Type B pancreatic cell (in vitro differentiated cells): Measurements from ENCODE around the gene PBX4. TPM values are rescaled to one million over a fixed set of nuclear protein-coding genes. Genes with fewer than 3 reads are reported as not detected.

Experiments
- DNase-seq: peaks from one replicate; pipeline ENCODE4 v3.0.0; 2021; ENCODE audit warnings: mixed read lengths; ENCODE audit not compliant: unreplicated experiment; ENCODE audit errors: extremely low spot score
- H3K27ac Mint-ChIP-seq: 2 replicates; pipeline ENCODE4 v1.8.0; 2021; ENCODE audit warnings: mild to moderate bottlenecking, mixed read lengths
- H3K27me3 Mint-ChIP-seq: 2 replicates; pipeline ENCODE4 v1.8.0; 2021; ENCODE audit warnings: mixed read lengths
- H3K36me3 Mint-ChIP-seq: 2 replicates; pipeline ENCODE4 v1.8.0; 2021; ENCODE audit warnings: mixed read lengths
- H3K4me1 Mint-ChIP-seq: one replicate; pipeline ENCODE4 v1.8.0; 2021; ENCODE audit warnings: mixed read lengths; ENCODE audit not compliant: unreplicated experiment
- H3K4me3 Mint-ChIP-seq: 2 replicates; pipeline ENCODE4 v1.8.0; 2021; ENCODE audit warnings: mild to moderate bottlenecking, mixed read lengths
- H3K9me3 Mint-ChIP-seq: 2 replicates; pipeline ENCODE4 v1.8.0; 2021; ENCODE audit warnings: mixed read lengths
- total RNA-seq: library from RNA; stranded (reverse); gene quantifications from 2 replicates; pipeline ENCODE4 v1.2.1, GENCODE V29; 2021; ENCODE audit warnings: low replicate concordance
- TF ChIP-seq, protein P1 (sequence below): fragments of 200-600 bp; sonication (generic); conservative IDR thresholded peaks from 2 replicates; pipeline ENCODE4 v1.5.0; 2021; ENCODE audit warnings: antibody characterized with exemption, mild to moderate bottlenecking

PBX4 gene
- total RNA-seq, 1 donor from 2014 or later = 10.9 TPM

GRCh38 chr19:19529783-19530422 is 88.6 kb downstream of the PBX4 start:
- no peak overlapping the region for H3K4me3 Mint-ChIP-seq
- H3K36me3 Mint-ChIP-seq = no peaks in the 10 kb centered on the region
- H3K9me3 Mint-ChIP-seq = no peaks in the 10 kb centered on the region
- H3K4me1 Mint-ChIP-seq = peaks cover 17% of the 10 kb centered on the region
- TF ChIP-seq, protein P1, sequence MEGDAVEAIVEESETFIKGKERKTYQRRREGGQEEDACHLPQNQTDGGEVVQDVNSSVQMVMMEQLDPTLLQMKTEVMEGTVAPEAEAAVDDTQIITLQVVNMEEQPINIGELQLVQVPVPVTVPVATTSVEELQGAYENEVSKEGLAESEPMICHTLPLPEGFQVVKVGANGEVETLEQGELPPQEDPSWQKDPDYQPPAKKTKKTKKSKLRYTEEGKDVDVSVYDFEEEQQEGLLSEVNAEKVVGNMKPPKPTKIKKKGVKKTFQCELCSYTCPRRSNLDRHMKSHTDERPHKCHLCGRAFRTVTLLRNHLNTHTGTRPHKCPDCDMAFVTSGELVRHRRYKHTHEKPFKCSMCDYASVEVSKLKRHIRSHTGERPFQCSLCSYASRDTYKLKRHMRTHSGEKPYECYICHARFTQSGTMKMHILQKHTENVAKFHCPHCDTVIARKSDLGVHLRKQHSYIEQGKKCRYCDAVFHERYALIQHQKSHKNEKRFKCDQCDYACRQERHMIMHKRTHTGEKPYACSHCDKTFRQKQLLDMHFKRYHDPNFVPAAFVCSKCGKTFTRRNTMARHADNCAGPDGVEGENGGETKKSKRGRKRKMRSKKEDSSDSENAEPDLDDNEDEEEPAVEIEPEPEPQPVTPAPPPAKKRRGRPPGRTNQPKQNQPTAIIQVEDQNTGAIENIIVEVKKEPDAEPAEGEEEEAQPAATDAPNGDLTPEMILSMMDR = no peak
- no peak for DNase-seq
- H3K27me3 Mint-ChIP-seq = no peaks in the 10 kb centered on the region
- H3K27ac Mint-ChIP-seq = no peak overlapping the region

DNA sequence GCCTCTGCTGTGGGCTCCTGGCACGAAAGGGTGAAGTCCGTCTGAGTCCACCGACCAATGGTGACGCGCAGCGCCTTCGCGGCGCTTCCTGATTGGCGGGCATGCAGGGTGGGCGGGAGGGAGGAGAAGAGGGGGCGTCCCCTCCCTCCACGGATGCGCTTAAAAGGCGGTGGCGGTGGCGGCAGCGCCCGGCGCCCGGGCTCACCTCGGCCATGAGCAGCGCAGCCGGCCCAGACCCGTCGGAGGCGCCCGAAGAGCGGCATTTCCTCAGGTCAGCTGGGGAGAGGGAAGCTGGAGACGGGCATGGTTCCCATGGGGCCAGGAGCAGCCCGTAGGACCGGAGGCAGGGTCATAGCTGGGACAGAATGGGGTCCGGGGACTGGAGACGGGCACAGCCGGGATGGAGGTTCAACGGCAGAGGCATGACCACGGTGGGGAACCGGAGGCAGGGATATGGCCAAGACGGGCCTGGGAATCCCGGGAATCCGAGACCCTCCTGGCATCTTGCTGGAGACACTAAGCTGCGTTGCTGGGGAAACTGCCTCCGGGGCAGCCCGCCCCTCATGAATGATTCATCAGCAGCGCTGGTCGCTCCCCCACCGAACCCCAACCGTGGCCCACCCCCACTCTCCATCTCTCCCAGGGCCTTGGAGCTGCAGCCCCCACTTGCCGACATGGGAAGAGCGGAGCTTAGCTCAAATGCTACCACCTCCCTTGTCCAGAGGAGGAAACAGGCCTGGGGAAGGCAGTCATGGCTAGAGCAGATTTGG is 89.6 kb downstream of the PBX4 start, which contains the start of gene YJEFN3:
YJEFN3 (plus strand) TSS at position 191 of the 770 bp plus-strand sequence; CDS start at position 213, 22 bp downstream.
- H3K4me1 Mint-ChIP-seq = peaks cover 14% of the 10 kb centered on the region
- no peaks in the 10 kb centered on the region for H3K27me3 Mint-ChIP-seq
- no peaks in the 10 kb centered on the region for H3K9me3 Mint-ChIP-seq
- TF ChIP-seq, protein P1 = no peak
- H3K36me3 Mint-ChIP-seq = no peaks in the 10 kb centered on the region
- H3K4me3 Mint-ChIP-seq = no peak within 1 kb of the TSS
- no peak within 1 kb of the TSS for H3K27ac Mint-ChIP-seq
- DNase-seq = no peak

- H3K27ac Mint-ChIP-seq = no peak overlapping the region
Observed at GRCh38 chr19:19527674-19528625, 90.5 kb downstream of the PBX4 start.

GRCh38 chr19:19527371-19527656 is 91.2 kb downstream of the PBX4 start:
- DNase-seq = no peak
- H3K9me3 Mint-ChIP-seq = no peaks in the 10 kb centered on the region
- no peaks in the 10 kb centered on the region for H3K36me3 Mint-ChIP-seq
- no peak overlapping the region for H3K4me3 Mint-ChIP-seq
- TF ChIP-seq, protein P1 = no peak
- H3K27ac Mint-ChIP-seq = no peak overlapping the region
- peaks cover 15% of the 10 kb centered on the region for H3K4me1 Mint-ChIP-seq
- H3K27me3 Mint-ChIP-seq = no peaks in the 10 kb centered on the region

More at GRCh38 chr19:19527674-19528625, 90.5 kb downstream of the PBX4 start:
- no peaks in the 10 kb centered on the region for H3K36me3 Mint-ChIP-seq
- no peaks in the 10 kb centered on the region for H3K27me3 Mint-ChIP-seq
- peaks cover 11% of the 10 kb centered on the region for H3K4me1 Mint-ChIP-seq
- TF ChIP-seq, protein P1 = no peak
- H3K4me3 Mint-ChIP-seq = no peak overlapping the region
- no peak for DNase-seq
- no peaks in the 10 kb centered on the region for H3K9me3 Mint-ChIP-seq

DNA sequence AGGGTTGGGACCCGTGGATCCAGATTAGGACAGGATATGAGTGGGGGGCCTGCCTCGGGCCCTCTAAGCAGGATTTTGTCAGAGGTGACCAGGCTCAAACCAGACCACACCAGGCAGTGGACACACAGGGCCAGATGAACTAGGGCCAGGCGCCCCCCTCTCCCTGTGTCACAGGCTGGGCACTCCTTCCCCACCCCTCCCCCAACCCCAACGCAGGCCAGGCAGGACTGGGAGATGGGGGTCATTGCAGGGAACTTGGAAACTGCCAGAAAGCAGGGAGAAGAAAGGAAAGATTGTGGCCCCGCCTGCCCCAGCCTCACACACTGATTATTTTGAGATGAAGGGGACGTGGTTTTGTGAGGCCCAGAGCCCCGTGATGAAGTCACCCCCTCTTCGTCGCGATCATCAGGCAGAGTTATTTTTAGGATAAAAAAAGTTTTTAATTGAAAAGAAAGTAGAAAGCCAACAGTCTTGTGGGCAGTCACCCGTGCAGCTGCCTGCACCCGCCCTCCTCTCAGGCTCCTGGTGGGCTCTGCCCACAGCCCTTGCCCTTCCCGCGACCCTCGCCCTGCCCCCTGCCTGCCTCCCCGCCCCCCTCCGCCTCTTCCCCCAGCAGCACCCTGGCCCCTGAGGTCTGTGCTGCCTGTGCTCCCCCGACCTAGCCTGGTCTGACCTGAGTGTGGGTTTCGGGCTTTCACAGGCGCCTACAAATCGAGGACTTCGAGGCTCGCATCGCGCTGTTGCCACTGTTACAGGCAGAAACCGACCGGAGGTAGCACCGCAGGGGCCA is 91.7 kb downstream of the PBX4 start:
- Mint-ChIP-seq H3K27me3 (no peaks in the 10 kb centered on the region), H3K27ac (no peak overlapping the region), H3K36me3 (no peaks in the 10 kb centered on the region), H3K4me3 (no peak overlapping the region), H3K4me1 (peaks cover 15% of the 10 kb centered on the region), H3K9me3 (no peaks in the 10 kb centered on the region)
- TF ChIP-seq, protein P1 = no peak
- DNase-seq = no peak
